K562 (cell line): ENCODE results near the gene ISYNA1. TPM values are rescaled to one million over a fixed set of nuclear protein-coding genes. Genes with fewer than 3 reads are reported as not detected.

ENCODE experiments used
- ARHGAP35 ChIP-seq: fragments of 450-650 bp; IDR thresholded peaks from 2 replicates; pipeline ENCODE4 v1.6.1; 2018; ENCODE audit not compliant: partially characterized antibody
- CBFA2T2 ChIP-seq: fragments of 450-650 bp; conservative IDR thresholded peaks from 2 replicates; pipeline ENCODE4 v1.6.1; 2017; ENCODE audit warnings: mild to moderate bottlenecking
- CBX3 ChIP-seq, 2 experiments: IDR thresholded peaks; 1 replicate in 1 of 2; 2 replicates in 1 of 2; pipeline ENCODE4 v1.6.1; 2012; ENCODE audit warnings: inconsistent platforms in 2 of 2, low read length in 2 of 2, borderline replicate concordance in 1 of 2, control low read depth in 1 of 2
- CCAR2 ChIP-seq: fragments of 200-400 bp; formaldehyde crosslinking; IDR thresholded peaks from 2 replicates; pipeline ENCODE4 v1.6.1; 2017; ENCODE audit warnings: mild to moderate bottlenecking, low read depth, low read length
- FOXJ3 ChIP-seq: sonication (generic); formaldehyde crosslinking; IDR thresholded peaks from 2 replicates; pipeline ENCODE4 v1.4.0; 2020; ENCODE audit warnings: mild to moderate bottlenecking, missing genetic modification reagents
- GTF2B ChIP-seq: IDR thresholded peaks from 2 replicates; pipeline ENCODE4 v1.6.1; 2011; ENCODE audit not compliant: insufficient read length; ENCODE audit errors: extremely low read depth
- KDM2B ChIP-seq: fragments of 250-450 bp; sonication (Bioruptor Pico); IDR thresholded peaks from 2 replicates; pipeline ENCODE4 v1.8.0; 2021; ENCODE audit warnings: mild to moderate bottlenecking, moderate library complexity
- LARP7 ChIP-seq: fragments of 450-650 bp; IDR thresholded peaks from 2 replicates; pipeline ENCODE4 v1.6.1; 2016
- MAX ChIP-seq: sonication (generic); formaldehyde crosslinking; IDR thresholded peaks from 2 replicates; pipeline ENCODE4 v1.9.0; 2022; ENCODE audit warnings: mild to moderate bottlenecking, missing genetic modification reagents
- MYBL2 ChIP-seq, 2 experiments: fragments of 450-650 bp in 1 of 2; sonication (generic) in 1 of 2; formaldehyde crosslinking in 1 of 2; IDR thresholded peaks; 2 replicates each; pipeline versions ENCODE4 v1.6.1 to v1.8.1; 2017 to 2022; ENCODE audit warnings: borderline replicate concordance in 1 of 2, inconsistent platforms in 1 of 2, low read depth in 1 of 2, mild to moderate bottlenecking in 1 of 2, missing genetic modification reagents in 1 of 2, moderate library complexity in 1 of 2
- POU5F1 ChIP-seq: fragments of 150-350 bp; IDR thresholded peaks from 2 replicates; pipeline ENCODE4 v1.6.1; 2014; ENCODE audit warnings: borderline replicate concordance, low read length, low read depth, mild to moderate bottlenecking; ENCODE audit not compliant: partially characterized antibody
- PYGO2 ChIP-seq: fragments of 450-650 bp; IDR thresholded peaks from 2 replicates; pipeline ENCODE4 v1.6.1; 2016; ENCODE audit warnings: mild to moderate bottlenecking, missing genetic modification characterization, moderate library complexity, missing compliant biosample characterization
- RAD51 ChIP-seq: fragments of 450-650 bp; IDR thresholded peaks from 2 replicates; pipeline ENCODE4 v1.7.1; 2016; ENCODE audit warnings: low read depth, mild to moderate bottlenecking, borderline replicate concordance
- SP1 ChIP-seq: sonication (generic); formaldehyde crosslinking; IDR thresholded peaks from 2 replicates; pipeline ENCODE4 v1.8.1; 2022; ENCODE audit warnings: mild to moderate bottlenecking, missing genetic modification reagents
- TEAD1 ChIP-seq, 2 experiments: fragments of 450-650 bp in 1 of 2; sonication (generic) in 1 of 2; formaldehyde crosslinking; IDR thresholded peaks; 2 replicates each; pipeline versions ENCODE4 v1.4.0 to v1.8.0; 2020 to 2022; ENCODE audit warnings: mild to moderate bottlenecking in 2 of 2, missing genetic modification reagents in 1 of 2
- TFE3 ChIP-seq: fragments of 450-650 bp; formaldehyde crosslinking; IDR thresholded peaks from 2 replicates; pipeline ENCODE4 v1.4.0; 2020; ENCODE audit warnings: mild to moderate bottlenecking, mixed read lengths
- ZNF316 ChIP-seq: fragments of 450-650 bp; IDR thresholded peaks from 2 replicates; pipeline ENCODE4 v1.6.1; 2016
- ZNF384 ChIP-seq: IDR thresholded peaks from 2 replicates; pipeline ENCODE4 v1.6.1; 2012; ENCODE audit warnings: low read depth, low read length, improper control_type of control experiment
- ZNF511 ChIP-seq: sonication (generic); formaldehyde crosslinking; IDR thresholded peaks from 2 replicates; pipeline ENCODE4 v1.8.0; 2022; ENCODE audit warnings: mild to moderate bottlenecking, missing genetic modification reagents
- ZNF830 ChIP-seq: fragments of 250-450 bp; sonication (Bioruptor Pico); IDR thresholded peaks from 2 replicates; pipeline ENCODE4 v1.5.0; 2021; ENCODE audit warnings: mild to moderate bottlenecking
- ZZZ3 ChIP-seq: fragments of 450-650 bp; IDR thresholded peaks from 2 replicates; pipeline ENCODE4 v1.6.1; 2016; ENCODE audit warnings: antibody characterized with exemption, mild to moderate bottlenecking, moderate library complexity
- polyA plus RNA-seq, 8 experiments: library from polyadenylated mRNA; depleted of rRNA in 4 of 8; stranded (reverse) in 5 of 8; unstranded in 3 of 8; fragments of >200 nt; fragmentation: Nextera tagmentation in 2 of 8; fragmentation: Illumina TruSeq in 1 of 8; extraction: Ambion mirVana in 2 of 8; extraction: Trizol in 1 of 8; gene quantifications; 2 replicates each; pipeline versions ENCODE4 v1.2.1 to v1.2.3, GENCODE V29; 2011 to 2014; ENCODE audit warnings: inconsistent platforms in 1 of 8, missing spikeins in 1 of 8
- total RNA-seq, 7 experiments: library from RNA; depleted of rRNA in 6 of 7; stranded (reverse); fragments of >200 nt in 6 of 7; fragmentation: Illumina TruSeq in 2 of 7; extraction: Trizol in 2 of 7; gene quantifications; 2 replicates each; pipeline versions ENCODE4 v1.2.1 to v1.2.3, GENCODE V29; 2011 to 2021; ENCODE audit warnings: low replicate concordance in 1 of 7
- TF ChIP-seq, protein P1 (sequence below): fragments of 450-650 bp; IDR thresholded peaks from 2 replicates; pipeline ENCODE4 v1.6.1; 2016; ENCODE audit warnings: mild to moderate bottlenecking
- TF ChIP-seq, protein P2 (sequence below): sonication (generic); formaldehyde crosslinking; IDR thresholded peaks from 2 replicates; pipeline ENCODE4 v1.8.1; 2023; ENCODE audit warnings: mild to moderate bottlenecking, missing genetic modification reagents, moderate library complexity

Gene ISYNA1
- total and polyA plus RNA-seq, 9 of the 15 experiments (the other 6 are each of a cell fraction or from before 2014, with no cell fraction given), result 21.8 to 460 (median 93.2) TPM

GRCh38 chr19:18440415-18440877 is 2.5 kb upstream of the ISYNA1 start (continued):
- TF ChIP-seq CCAR2 (no peak), ARHGAP35 (no peak), ZNF384 (no peak), ZNF830 (no peak), POU5F1 (no peak), GTF2B (no peak), MAX (CRISPR knock-in tag) (peak; percentile 58; the same call in 1 of the 2 replicates), ZNF511 (CRISPR knock-in tag) (no peak), LARP7 (no peak), FOXJ3 (CRISPR knock-in tag) (no peak), TEAD1 (CRISPR knock-in tag; IDR thresholded peaks at IDR 0.05) (no peak), ZZZ3 (no peak), PYGO2 (no peak), RAD51 (peak; percentile 66; the same call in 1 of the 2 replicates), KDM2B (no peak), CBX3 (IDR thresholded peaks at IDR 0.05; ENCODE audit: borderline replicate concordance in 1 of 2, low read length in 2 of 2) (no peak), TFE3 (CRISPR knock-in tag) (no peak; the same call in 1 of the 2 replicates), SP1 (CRISPR knock-in tag) (no peak), ZNF316 (peak; percentile 71), CBFA2T2 (no peak), MYBL2 (IDR thresholded peaks at IDR 0.05; ENCODE audit: low read depth) (no peak), MYBL2 (CRISPR knock-in tag; IDR thresholded peaks at IDR 0.05; ENCODE audit: borderline replicate concordance) (no peak)
- TF ChIP-seq, protein P1, sequence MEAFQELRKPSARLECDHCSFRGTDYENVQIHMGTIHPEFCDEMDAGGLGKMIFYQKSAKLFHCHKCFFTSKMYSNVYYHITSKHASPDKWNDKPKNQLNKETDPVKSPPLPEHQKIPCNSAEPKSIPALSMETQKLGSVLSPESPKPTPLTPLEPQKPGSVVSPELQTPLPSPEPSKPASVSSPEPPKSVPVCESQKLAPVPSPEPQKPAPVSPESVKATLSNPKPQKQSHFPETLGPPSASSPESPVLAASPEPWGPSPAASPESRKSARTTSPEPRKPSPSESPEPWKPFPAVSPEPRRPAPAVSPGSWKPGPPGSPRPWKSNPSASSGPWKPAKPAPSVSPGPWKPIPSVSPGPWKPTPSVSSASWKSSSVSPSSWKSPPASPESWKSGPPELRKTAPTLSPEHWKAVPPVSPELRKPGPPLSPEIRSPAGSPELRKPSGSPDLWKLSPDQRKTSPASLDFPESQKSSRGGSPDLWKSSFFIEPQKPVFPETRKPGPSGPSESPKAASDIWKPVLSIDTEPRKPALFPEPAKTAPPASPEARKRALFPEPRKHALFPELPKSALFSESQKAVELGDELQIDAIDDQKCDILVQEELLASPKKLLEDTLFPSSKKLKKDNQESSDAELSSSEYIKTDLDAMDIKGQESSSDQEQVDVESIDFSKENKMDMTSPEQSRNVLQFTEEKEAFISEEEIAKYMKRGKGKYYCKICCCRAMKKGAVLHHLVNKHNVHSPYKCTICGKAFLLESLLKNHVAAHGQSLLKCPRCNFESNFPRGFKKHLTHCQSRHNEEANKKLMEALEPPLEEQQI, result no peak
- TF ChIP-seq, protein P2, sequence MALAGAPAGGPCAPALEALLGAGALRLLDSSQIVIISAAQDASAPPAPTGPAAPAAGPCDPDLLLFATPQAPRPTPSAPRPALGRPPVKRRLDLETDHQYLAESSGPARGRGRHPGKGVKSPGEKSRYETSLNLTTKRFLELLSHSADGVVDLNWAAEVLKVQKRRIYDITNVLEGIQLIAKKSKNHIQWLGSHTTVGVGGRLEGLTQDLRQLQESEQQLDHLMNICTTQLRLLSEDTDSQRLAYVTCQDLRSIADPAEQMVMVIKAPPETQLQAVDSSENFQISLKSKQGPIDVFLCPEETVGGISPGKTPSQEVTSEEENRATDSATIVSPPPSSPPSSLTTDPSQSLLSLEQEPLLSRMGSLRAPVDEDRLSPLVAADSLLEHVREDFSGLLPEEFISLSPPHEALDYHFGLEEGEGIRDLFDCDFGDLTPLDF (CRISPR knock-in tag), result no peak
